H9 (cell line): ENCODE measurements around the gene RPS29. TPM values are rescaled to one million over a fixed set of nuclear protein-coding genes. Genes with fewer than 3 reads are reported as not detected.

ENCODE experiments used
- DNase-seq: peaks from one replicate; pipeline ENCODE4 v3.0.0-alpha.2; 2017
- H2AFZ ChIP-seq: one replicate; pipeline ENCODE4 v1.6.1; 2013; ENCODE audit warnings: mild to moderate bottlenecking, low read length, control low read depth, moderate library complexity
- H2AK5ac ChIP-seq: 2 replicates; pipeline ENCODE4 v1.6.1; 2013; ENCODE audit warnings: low read length, control low read depth, mixed read lengths; ENCODE audit not compliant: insufficient read length
- H2BK120ac ChIP-seq: one replicate; pipeline ENCODE4 v1.6.1; 2013; ENCODE audit warnings: low read depth, mild to moderate bottlenecking, low read length, control low read depth, inconsistent platforms; ENCODE audit not compliant: poor library complexity, severe bottlenecking
- H2BK12ac ChIP-seq: 2 replicates; pipeline ENCODE4 v1.6.1; 2013; ENCODE audit warnings: low read length, control low read depth, mixed read lengths, low read depth; ENCODE audit not compliant: insufficient read length
- H2BK15ac ChIP-seq: 2 replicates; pipeline ENCODE4 v1.6.1; 2013; ENCODE audit warnings: low read depth, low read length, control low read depth
- H2BK20ac ChIP-seq: one replicate; pipeline ENCODE4 v1.6.1; 2013; ENCODE audit warnings: low read depth, mild to moderate bottlenecking, low read length, control low read depth, inconsistent platforms; ENCODE audit not compliant: poor library complexity, severe bottlenecking
- H2BK5ac ChIP-seq: 2 replicates; pipeline ENCODE4 v1.6.1; 2013; ENCODE audit warnings: low read length, control low read depth, mixed read lengths; ENCODE audit not compliant: insufficient read length
- H3K14ac ChIP-seq: 2 replicates; pipeline ENCODE4 v1.6.1; 2013; ENCODE audit warnings: low read length, control low read depth; ENCODE audit not compliant: insufficient read depth
- H3K18ac ChIP-seq: 2 replicates; pipeline ENCODE4 v1.6.1; 2013; ENCODE audit warnings: low read depth, mild to moderate bottlenecking, mixed read lengths, low read length, control low read depth; ENCODE audit not compliant: insufficient read length
- H3K23ac ChIP-seq: 2 replicates; pipeline ENCODE4 v1.6.1; 2013; ENCODE audit warnings: low read length, control low read depth, mixed read lengths, low read depth; ENCODE audit not compliant: insufficient read length
- H3K23me2 ChIP-seq: 2 replicates; pipeline ENCODE4 v1.6.1; 2013; ENCODE audit warnings: low read depth, mild to moderate bottlenecking, mixed read lengths, low read length, control low read depth; ENCODE audit not compliant: insufficient read length, poor library complexity, severe bottlenecking
- H3K27ac ChIP-seq: 2 replicates; pipeline ENCODE4 v1.5.1; 2013; ENCODE audit warnings: low read length, control low read depth, mixed read lengths, low read depth; ENCODE audit not compliant: insufficient read length
- H3K27me3 ChIP-seq: 2 replicates; pipeline ENCODE4 v1.6.1; 2013; ENCODE audit warnings: low read length, control low read depth, inconsistent platforms; ENCODE audit not compliant: insufficient read depth
- H3K4ac ChIP-seq: 2 replicates; pipeline ENCODE4 v1.6.1; 2013; ENCODE audit warnings: low read depth, mild to moderate bottlenecking, control low read depth, inconsistent platforms, low read length, moderate library complexity
- H3K4me1 ChIP-seq: 2 replicates; pipeline ENCODE4 v1.6.1; 2013; ENCODE audit warnings: low read length, control low read depth, inconsistent platforms; ENCODE audit not compliant: insufficient read depth
- H3K4me2 ChIP-seq: 2 replicates; pipeline ENCODE4 v1.6.1; 2013; ENCODE audit warnings: low read length, control low read depth, mixed read lengths; ENCODE audit not compliant: insufficient read length, insufficient read depth
- H3K56ac ChIP-seq: 2 replicates; pipeline ENCODE4 v1.6.1; 2013; ENCODE audit warnings: low read depth, mild to moderate bottlenecking, mixed read lengths, low read length, control low read depth; ENCODE audit not compliant: insufficient read length
- H3K79me1 ChIP-seq: 2 replicates; pipeline ENCODE4 v1.6.1; 2013; ENCODE audit warnings: low read depth, mild to moderate bottlenecking, moderate library complexity, low read length, control low read depth, inconsistent platforms; ENCODE audit not compliant: insufficient read depth, poor library complexity, severe bottlenecking
- H3K79me2 ChIP-seq: 2 replicates; pipeline ENCODE4 v1.6.1; 2013; ENCODE audit warnings: low read length, control low read depth, inconsistent platforms; ENCODE audit not compliant: insufficient read depth
- H3K9ac ChIP-seq: 2 replicates; pipeline ENCODE4 v1.6.1; 2013; ENCODE audit warnings: low read length, control low read depth, mixed read lengths; ENCODE audit not compliant: insufficient read length; ENCODE audit errors: extremely low read depth
- H3K9me3 ChIP-seq: one replicate; pipeline ENCODE4 v1.6.1; 2013; ENCODE audit warnings: low read depth, low read length, inconsistent platforms; ENCODE audit not compliant: control insufficient read depth
- H3T11ph ChIP-seq: one replicate; pipeline ENCODE4 v1.6.1; 2013; ENCODE audit warnings: mild to moderate bottlenecking, low read length, control low read depth, inconsistent platforms
- H4K20me1 ChIP-seq: one replicate; pipeline ENCODE4 v1.6.1; 2013; ENCODE audit not compliant: control insufficient read depth, insufficient read length, insufficient read depth
- H4K5ac ChIP-seq: 2 replicates; pipeline ENCODE4 v1.6.1; 2013; ENCODE audit warnings: low read depth, mild to moderate bottlenecking, mixed read lengths, low read length, control low read depth; ENCODE audit not compliant: insufficient read length
- H4K8ac ChIP-seq: replicated peaks from 2 replicates; pipeline ENCODE4 v1.6.1; 2013; ENCODE audit warnings: low read length, control low read depth, mixed read lengths, low read depth; ENCODE audit not compliant: insufficient read length
- H4K91ac ChIP-seq: 2 replicates; pipeline ENCODE4 v1.6.1; 2013; ENCODE audit warnings: low read depth, mild to moderate bottlenecking, moderate library complexity, mixed read lengths, low read length, control low read depth; ENCODE audit not compliant: insufficient read length
- H3K27ac Mint-ChIP-seq, 3 experiments: 2 replicates in 2 of 3; 3 replicates in 1 of 3; pipeline ENCODE4 v1.8.0; 2020 to 2021; ENCODE audit warnings: mixed read lengths in 3 of 3, mild to moderate bottlenecking in 1 of 3, moderate library complexity in 1 of 3
- H3K27me3 Mint-ChIP-seq: 2 replicates; pipeline ENCODE4 v1.8.0; 2021; ENCODE audit warnings: low read depth, mild to moderate bottlenecking, moderate library complexity, mixed read lengths
- H3K36me3 Mint-ChIP-seq, 3 experiments: 2 replicates in 2 of 3; 3 replicates in 1 of 3; pipeline ENCODE4 v1.8.0; 2020 to 2021; ENCODE audit warnings: low read depth in 3 of 3, mixed read lengths in 3 of 3; ENCODE audit not compliant: insufficient read depth in 1 of 3
- H3K4me1 Mint-ChIP-seq, 2 experiments: 2 replicates each; pipeline ENCODE4 v1.8.0; 2020; ENCODE audit warnings: mixed read lengths in 2 of 2
- H3K4me3 Mint-ChIP-seq, 2 experiments: 2 replicates in 1 of 2; 3 replicates in 1 of 2; pipeline ENCODE4 v1.8.0; 2020 to 2021; ENCODE audit warnings: mild to moderate bottlenecking in 2 of 2, mixed read lengths in 2 of 2, moderate library complexity in 1 of 2
- H3K9me3 Mint-ChIP-seq, 2 experiments: 2 replicates in 1 of 2; 3 replicates in 1 of 2; pipeline ENCODE4 v1.8.0; 2020; ENCODE audit warnings: mild to moderate bottlenecking in 2 of 2, mixed read lengths in 2 of 2, moderate library complexity in 1 of 2
- CTCF ChIP-seq: fragments of 200-600 bp; sonication (generic); conservative IDR thresholded peaks from 3 replicates; pipeline ENCODE4 v1.8.0; 2021; ENCODE audit warnings: antibody characterized with exemption, mild to moderate bottlenecking
- WGBS: extraction: QIAGEN DNeasy Blood & Tissue Kit; methylation state at CpG from one replicate; pipeline ENCODE4 v1.1.7; 2013; ENCODE audit warnings: missing lambda C conversion rate, low lambda C conversion rate, mixed read lengths; ENCODE audit not compliant: insufficient read length; ENCODE audit errors: extremely low coverage; 5-methylcytosine and 5-hydroxymethylcytosine counted together
- total RNA-seq: library from RNA; stranded (reverse); gene quantifications from 2 replicates; pipeline ENCODE4 v1.2.1, GENCODE V29; 2021

RPS29 gene
- total RNA-seq, 1 experiment from 2014 or later: 1,963 TPM

GRCh38 chr14:49566714-49567113, 19.5 kb downstream of the RPS29 start:
- H3K9me3 ChIP-seq: no peaks in the 10 kb centered on the region
- H2AFZ ChIP-seq: no peak overlapping the region
- H3K4me3 Mint-ChIP-seq: no peak overlapping the region
- peaks cover 6 to 8% (median 6%) of the 10 kb centered on the region in 3 experiments for H3K36me3 Mint-ChIP-seq
- H3K23ac ChIP-seq: no peak overlapping the region
- TF ChIP-seq CTCF: no peak
- H3K27me3 ChIP-seq: no peaks in the 10 kb centered on the region
- no peak overlapping the region for H3K56ac ChIP-seq
- no peaks in the 10 kb centered on the region for H3K79me1 ChIP-seq
- H3K27ac ChIP-seq: no peak overlapping the region
- H3K18ac ChIP-seq: no peak overlapping the region
- no peak overlapping the region for H4K5ac ChIP-seq
- DNase-seq: no peak
- H3K4ac ChIP-seq: no peak overlapping the region
- no peak overlapping the region for H3K14ac ChIP-seq
- H4K8ac ChIP-seq: no peak overlapping the region
- no peak overlapping the region for H2BK5ac ChIP-seq
- H3K4me1 ChIP-seq: no peaks in the 10 kb centered on the region
- no peaks in the 10 kb centered on the region for H3K27me3 Mint-ChIP-seq
- H2BK12ac ChIP-seq: no peak overlapping the region
- peaks cover 0 to 7% of the 10 kb centered on the region in 2 experiments; a peak in 4 of 5 replicates for H3K9me3 Mint-ChIP-seq
- H2BK120ac ChIP-seq: no peak overlapping the region
- H3K9ac ChIP-seq: no peak overlapping the region
- H3T11ph ChIP-seq: no peak overlapping the region
- no peak overlapping the region for H2AK5ac ChIP-seq
- no peaks in the 10 kb centered on the region for H3K79me2 ChIP-seq
- no peak overlapping the region for H2BK15ac ChIP-seq
- no peak overlapping the region; a peak in 1 of 7 replicates for H3K27ac Mint-ChIP-seq
- no peak overlapping the region for H4K91ac ChIP-seq
- H3K4me2 ChIP-seq: no peak overlapping the region
- no peaks in the 10 kb centered on the region for H3K23me2 ChIP-seq
- H4K20me1 ChIP-seq: no peaks in the 10 kb centered on the region
- H2BK20ac ChIP-seq: no peak overlapping the region
- peaks cover 0 to 6% of the 10 kb centered on the region in 2 experiments; a peak in 2 of 4 replicates for H3K4me1 Mint-ChIP-seq
- no CpG with 5 or more reads among the region's 12 CpGs for WGBS
